CD4-positive, alpha-beta T cell treated with Interleukin-4 for 4 hours (primary cell): Measurements from ENCODE around the gene CLCN4.

ENCODE experiments used
- DNase-seq: peaks from one replicate; pipeline ENCODE4 v3.0.0-alpha.2; 2020

Gene CLCN4

GRCh38 chrX:10246846-10247245 lies 90.1 kb downstream of the CLCN4 start:
- no peak for DNase-seq

- no peak for DNase-seq
Measured at GRCh38 chrX:10254739-10255138, 98.0 kb downstream of the CLCN4 start.

- no peak for DNase-seq
Measured at GRCh38 chrX:10259716-10260115, 102.9 kb downstream of the CLCN4 start.

- DNase-seq, result no peak
Measured at GRCh38 chrX:10265775-10266174, 109.0 kb downstream of the CLCN4 start.

GRCh38 chrX:10278716-10279115 lies 121.9 kb downstream of the CLCN4 start:
- DNase-seq, result no peak

- no peak for DNase-seq
Measured at GRCh38 chrX:10280071-10280470, 123.3 kb downstream of the CLCN4 start.

- no peak for DNase-seq
Measured at GRCh38 chrX:10282490-10282889, 125.7 kb downstream of the CLCN4 start.

- DNase-seq, result no peak
Measured at GRCh38 chrX:10286195-10286594, 129.4 kb downstream of the CLCN4 start.
